ENCODE results near the gene ASB10.

Gene ASB10

DNA sequence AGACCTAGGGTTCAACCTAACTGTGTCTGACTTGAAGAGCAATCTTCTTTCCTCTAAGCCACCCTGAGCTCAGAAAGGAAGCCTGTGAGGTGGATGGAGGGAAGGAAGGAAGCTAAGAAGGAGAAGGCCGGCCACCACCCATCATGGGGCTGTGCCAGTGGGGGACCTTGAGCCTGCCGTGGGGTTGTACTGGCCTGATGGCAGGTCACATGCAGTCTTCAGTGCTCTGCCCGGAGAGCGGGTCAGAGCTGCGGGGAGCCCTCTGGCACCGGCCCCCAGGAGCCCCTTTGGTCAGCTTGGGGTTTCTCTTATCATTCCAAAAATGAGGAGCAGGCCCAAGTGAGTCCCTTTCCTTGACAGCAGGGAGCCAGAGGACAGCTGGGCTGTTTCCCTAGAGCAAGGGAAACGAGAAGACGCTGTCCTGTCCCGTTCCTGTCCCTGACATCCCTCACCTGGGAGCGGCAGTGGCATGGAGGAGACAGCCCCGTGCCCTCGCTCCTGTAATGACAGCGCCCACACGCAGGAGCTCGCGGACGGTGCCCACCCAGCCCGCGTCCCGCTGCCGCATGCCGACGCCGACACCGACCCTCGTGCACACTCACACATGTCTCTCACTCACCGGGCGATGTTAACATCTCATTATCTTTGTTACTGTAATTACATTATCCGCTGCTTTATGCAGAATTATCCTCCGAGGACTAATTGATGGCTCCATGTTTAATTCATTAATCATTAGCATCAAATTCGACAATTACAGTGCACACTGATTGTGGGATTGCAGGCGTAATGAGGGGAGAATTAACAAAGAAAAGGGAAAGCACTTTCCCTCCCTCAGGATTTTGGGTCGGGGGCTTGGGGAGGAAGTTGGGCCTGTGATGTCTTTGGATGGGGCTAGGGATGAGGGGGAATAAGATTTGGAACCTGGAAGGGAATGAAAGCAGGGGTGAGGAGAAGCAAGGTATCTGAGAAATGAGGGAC, 50.9 kb downstream of the ASB10 start:
- no peak for DNase-seq (ENCODE audit: low spot score)

DNA sequence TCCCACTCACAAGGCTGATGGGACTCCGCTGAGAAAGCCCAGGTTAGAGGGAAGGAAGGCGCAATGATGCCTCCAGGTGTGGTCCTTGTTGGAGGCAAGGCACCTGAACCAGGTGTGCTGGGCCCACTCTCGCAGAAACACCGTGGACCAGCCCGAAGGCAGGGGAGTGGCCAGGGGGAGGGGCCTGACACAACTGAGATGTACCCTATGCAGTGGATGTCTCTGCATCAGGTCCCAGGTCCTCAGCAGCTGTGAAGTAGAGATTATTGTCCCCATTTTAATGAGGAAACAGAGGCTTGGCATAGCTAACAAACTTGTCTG, 51.6 kb downstream of the ASB10 start:
- DNase-seq (ENCODE audit: low spot score): no peak

DNA sequence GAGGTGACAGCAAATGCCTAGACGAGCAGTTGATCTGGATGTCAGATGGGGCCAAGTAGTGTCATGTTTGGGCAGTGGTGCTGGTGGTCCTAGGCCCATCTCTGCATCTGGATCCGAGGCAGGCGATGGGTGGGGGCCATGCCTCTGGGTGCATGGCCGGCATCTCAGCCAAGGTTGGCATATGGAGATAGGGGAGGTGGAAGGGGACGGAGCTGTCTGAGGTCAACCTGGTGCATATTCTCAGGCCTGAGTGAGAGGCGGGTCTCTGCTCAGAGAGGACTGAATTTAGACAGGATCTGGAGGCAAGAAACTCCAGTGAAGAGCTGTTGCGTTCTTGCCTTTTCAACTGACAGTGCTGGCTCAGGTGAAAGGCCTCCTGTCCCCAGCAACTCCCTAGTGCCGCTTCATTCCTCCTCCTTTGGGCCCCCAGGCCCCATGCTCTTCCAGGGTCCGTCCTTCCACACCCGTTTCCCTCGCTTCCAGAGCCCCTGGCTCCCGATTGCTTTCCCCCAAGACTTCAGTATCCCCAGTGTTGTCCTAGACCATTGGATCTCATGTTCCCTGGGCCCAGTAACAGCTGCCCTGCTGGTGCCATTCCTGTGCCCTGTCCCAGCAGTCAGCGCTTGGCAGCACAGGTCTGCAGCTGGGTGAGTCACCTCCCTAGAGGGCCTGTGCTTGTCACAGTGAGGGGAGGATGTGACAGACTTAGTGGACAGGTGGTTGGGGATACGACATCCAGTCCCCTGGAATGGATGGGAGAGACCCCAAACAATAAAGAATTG, 52.1 kb downstream of the ASB10 start:
- DNase-seq (ENCODE audit: low spot score): no peak

DNA sequence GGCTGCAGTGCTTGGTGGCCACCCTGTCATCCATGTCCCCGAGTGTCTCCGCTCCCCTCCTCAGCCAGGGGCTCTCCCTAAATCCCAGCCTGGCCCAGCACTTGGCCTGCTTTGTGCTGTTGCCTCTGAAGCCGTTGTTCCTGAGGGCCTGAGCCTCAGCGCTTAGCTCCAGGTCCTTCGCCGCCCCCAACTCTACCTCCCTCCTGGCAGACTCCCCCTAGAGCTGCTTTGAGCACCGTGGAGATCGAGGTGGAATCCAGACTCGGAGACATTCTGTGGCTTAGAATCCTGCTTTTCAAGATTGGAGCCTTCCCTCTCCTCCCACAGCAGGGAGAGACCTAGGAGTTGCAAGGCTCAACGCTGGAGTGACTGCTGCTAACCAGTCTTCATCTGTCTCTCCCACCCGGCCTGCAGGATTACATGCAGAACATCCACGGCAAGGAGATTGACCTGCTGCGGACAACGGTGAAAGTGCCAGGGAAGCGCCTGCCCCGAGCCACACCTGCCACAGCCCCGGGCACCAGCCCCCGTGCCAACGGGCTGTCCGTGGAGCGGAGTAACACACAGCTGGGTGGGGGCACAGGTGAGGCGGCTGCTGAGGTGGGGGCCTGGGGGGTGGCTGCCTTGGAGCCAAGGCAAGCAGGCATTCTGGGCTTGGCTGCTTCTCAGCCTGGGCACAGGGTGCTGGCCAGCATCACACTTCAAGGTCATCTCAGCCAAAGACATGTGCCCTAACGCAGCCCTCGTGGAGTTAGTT, 52.9 kb downstream of the ASB10 start:
- no peak for DNase-seq (ENCODE audit: low spot score)

DNA sequence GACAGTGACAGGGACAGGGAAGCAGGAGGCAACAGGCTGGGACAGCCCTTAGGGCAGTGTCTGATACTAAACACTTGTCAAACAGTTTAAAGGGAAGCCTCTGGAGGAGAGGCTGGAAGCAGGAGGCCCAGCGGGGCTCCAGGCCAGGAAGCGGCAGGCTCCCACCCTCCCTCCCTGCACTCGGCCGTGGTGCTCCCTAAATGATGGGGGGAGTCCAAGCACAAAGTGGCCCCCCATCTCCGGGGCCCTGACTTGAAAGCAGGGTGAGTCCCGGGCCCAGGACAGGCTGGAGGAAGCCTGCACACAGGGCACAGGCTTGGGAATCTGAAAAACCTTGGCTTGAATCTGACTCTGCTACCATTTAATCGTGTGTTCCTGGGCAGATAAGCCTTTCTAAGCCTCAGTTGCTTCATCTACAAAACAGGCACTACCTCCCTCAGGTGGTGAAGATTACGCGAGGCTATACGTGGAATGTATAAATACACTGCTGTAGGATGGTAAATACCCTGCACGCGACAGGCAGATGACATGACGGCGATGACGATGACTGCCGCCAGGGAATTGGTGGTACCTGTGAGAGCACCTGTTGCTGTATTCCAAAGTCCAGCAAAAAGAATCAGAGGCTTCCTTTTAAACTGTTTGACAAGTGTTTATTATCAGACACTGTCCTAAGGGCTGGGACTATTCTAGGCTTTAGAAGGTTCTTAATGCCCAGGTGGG, 53.6 kb downstream of the ASB10 start:
- DNase-seq (ENCODE audit: low spot score): no peak

DNA sequence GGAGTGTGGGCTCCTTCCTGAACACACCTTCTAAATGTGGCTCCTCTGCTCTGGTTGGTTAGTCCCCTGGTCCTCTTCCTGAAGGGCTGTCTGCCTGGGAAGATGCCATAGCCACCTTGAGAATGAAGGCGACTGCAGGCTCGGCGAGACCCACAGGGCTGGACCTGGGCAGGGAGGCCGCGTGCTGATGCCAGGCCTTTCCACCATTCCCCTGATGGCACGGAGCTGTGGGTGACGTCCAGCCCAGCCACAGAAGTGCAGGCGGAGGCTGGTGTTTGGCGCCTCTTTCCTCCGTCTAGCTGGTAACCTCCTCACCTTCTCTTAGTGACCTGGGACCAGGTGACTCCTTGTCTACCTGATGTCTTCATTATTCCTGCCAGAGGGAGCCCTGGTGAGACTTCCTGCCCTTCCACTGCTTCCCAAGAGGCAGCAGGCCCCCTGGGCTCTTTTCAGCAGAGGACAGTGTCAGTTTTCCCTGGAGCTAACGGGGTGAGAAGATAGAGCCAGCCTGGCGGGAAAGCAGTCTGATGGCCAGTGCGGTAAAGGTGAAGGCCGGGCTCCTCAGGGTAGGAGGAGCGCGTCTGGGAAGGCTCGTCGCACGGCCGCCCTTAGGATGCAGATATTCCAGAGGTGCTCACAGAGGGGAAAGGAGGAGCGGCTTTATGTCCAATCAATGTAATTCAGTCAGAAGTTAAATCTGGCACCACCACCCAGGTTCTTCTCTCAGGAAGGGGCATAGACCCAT, 54.4 kb downstream of the ASB10 start:
- DNase-seq (ENCODE audit: low spot score): no peak

DNA sequence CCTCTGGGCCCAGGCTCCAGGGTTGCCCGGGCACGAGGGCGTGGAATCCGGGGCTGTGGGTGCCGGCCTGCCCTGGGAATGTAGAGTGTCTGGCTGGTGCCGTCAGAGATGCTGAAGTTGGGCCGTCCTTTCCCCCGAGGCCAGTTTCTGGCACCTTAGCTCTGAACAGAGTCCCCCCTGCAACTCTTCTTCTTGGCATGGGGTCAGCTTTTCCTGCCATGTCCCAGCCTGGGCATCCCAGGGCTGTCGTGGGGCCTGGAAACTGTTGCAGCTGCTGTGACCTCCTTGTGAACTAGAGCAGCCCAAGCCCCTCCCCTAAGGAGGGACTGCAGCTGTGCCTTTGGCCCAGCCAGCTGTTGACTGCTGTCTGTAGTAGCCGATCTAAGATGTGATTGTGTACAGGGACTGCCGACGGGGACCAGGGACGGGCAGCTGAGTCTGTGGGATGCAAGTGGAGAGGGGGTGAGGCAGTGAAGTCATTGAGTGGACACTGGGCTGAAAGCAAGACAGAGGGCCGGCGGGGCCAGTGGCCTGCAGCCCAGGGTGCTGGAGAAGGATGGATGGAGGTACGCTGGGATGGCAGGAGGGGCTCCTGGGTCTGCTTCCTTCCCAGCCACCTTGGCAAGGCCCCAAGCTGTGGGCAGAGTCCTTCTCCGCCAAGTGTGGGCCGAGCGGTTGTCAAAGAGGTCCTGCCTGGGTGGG, 55.3 kb downstream of the ASB10 start:
- DNase-seq (ENCODE audit: low spot score): no peak

DNA sequence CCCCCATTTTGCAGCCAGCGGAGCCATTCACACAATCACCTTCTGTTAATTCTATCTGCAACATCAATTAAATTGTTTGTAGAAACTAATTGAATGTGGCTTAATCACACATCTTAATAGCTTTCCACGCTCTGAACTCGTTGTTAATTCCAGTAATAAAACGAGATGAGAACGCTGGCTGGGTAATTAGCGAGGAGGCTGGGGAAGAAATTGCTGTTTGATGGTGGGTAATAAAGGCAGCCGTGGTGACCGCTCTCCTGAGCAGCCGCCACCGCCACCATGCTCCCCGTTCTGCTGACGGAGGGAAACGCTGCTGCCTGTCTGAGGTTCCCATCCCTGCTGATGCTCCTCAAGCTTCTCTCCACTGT, 55.8 kb downstream of the ASB10 start:
- DNase-seq (ENCODE audit: low spot score): no peak

DNA sequence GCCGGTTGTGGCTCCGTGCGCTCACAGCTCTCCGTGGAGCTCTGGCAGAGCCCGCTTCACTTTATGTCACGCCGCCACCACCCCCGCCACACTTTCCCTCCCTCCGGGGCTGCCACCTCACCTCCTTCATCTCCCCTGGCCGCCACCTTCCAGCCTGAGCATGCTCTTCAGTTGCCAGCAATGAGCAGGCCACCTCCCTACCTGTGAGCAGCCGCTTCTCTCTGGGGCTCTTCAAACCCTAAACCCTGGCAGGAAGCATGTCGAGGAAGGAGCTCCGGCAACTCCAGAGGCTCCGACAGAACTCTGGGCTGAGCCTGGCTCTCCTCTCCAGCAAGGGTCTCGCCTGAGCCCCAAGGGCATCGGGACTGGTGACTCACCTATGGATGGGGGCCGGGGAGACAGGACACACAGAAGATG, 56.3 kb downstream of the ASB10 start:
- DNase-seq (ENCODE audit: low spot score): no peak

DNA sequence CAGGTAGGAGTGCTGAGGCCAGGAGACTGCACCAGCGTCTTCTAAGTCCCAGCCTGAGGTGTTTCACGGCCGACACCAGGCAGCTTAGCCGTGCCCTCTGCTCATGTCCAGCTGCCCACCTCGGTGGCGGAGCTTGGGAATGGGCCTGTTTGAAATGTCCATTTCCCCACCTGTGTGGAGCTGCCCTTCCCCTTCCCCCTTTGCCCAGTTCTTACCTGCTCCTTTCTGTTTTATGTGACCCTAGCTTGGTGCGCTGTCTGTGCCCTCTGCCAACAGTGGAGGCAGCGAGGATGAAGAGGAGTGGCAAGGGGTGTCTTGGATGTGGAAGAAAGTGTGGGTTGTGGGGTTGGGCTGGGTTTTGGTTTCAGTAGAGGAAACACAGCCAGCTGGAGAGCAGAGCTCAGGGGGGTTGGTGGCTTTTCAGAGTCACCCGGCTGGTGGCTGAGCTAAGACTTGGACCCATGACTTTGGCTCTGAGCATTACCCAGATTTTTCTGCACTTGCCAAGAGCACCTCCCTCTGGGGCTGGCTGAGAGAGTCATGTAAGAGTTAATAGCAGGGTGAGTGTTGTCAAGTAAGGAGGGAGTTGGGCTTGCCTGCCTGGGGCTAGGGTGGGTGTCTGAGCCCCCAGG, 57.0 kb downstream of the ASB10 start:
- DNase-seq (ENCODE audit: low spot score): no peak

DNA sequence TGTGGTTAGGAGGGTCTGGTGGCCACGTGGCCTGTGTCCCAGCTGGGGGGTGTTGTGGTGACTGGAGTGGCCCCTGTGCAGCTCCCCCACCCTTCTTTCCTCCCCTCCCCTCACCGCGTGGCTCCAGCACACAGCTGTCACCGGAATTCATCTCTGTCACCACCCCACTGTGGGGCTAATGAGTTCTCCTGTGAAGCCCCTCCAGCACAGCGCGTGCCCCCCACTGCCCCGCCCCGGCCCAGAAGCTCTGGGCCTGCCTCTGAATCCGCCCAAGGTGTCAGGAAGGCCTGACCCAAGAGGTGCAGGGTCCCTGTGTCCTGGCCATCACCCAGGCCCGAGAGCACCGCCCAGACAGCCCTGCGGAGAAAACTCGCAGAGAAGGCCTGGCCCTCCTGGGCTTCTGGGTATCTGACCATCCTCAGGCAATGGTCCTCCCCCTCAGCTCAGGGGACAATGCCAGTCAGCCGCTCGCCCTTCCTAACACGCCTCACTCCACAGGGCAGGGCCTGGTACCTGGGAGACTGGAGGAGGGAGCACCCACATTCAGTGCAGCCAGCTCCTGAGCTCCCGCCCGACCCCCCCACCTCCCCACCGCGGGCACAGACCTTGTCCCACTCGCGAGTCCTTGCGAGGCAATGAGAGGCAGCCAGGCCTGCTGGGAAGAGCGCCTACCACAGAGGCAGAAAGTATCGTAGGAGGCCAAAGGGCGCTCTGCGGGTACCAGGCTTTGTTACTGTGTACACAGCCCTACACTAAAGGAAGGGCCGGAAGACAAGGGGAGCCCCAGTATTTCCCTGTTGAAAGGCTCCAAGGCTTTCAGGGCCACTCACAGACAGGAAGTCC, 57.7 kb downstream of the ASB10 start:
- no peak for DNase-seq (ENCODE audit: low spot score)

DNA sequence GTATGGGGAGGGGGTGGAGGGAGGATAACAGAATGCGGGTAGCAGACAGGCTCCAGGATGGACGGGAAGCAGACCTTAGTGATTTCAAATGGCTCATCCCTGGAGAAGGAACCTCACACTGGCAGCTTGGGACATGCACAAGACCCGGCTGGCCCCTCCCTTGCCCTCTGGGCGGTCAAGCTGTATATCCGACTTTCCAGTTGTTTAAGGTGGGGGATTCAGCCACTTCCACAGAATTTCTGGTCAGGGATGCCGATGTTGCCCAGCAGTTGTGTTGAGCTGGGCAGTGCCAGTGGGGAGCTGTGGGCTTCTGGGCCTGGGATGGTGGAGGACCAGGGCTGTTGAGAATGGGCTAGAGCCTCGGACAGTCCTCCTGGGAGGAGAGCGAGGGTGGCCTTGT, 58.3 kb downstream of the ASB10 start:
- no peak for DNase-seq (ENCODE audit: low spot score)

DNA sequence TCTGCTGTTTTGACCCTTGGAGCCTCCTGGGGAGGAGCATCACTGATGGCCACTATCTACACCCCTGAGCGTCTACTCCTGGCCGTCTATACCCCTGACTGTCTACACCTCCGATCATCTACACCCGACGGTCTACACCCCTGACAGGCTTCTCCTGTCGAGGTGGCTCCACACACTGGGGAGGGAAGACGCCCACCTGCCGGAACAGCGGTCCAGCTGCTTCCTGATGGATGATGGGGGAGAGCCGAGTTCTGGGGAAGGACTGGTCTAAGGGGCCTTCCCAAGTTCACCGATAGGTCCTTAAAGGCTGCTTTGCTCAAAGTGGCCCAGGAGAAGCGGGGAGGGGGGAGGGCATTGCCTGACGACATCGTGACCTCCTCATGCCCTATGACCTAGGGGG, 58.9 kb downstream of the ASB10 start:
- no peak for DNase-seq (ENCODE audit: low spot score)

DNA sequence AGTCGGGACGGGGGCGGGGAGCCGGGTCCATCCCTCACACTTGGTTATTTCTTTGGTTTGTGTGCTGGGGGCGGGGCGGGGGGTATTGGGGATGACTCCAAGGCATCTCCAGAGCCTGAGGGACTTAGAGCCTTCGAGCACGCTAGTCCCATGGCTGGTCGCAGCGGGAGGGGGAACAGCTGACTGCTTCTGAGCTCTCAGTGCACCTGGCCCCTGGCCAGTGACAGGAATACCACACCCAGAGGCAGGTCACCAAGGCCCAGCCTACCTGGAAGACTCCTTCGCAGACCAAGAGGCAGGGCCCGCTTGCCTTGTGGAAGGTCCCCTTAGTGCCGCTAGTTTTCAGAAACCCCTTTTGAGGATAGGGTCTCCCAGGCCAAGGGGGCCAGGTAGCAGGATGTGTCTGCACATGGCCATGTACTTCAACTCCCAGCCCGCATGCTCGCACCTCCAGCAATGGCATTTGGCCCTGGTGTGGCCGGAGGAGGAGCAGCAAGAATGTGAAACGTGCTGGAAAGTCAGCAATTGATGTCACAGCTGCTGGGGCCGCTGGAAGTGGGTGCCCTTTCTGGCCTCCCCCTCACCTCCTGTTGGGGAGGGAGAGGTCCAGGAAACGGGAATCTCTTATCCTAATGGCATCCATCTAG, 60.4 kb downstream of the ASB10 start:
- DNase-seq (ENCODE audit: low spot score): no peak

DNA sequence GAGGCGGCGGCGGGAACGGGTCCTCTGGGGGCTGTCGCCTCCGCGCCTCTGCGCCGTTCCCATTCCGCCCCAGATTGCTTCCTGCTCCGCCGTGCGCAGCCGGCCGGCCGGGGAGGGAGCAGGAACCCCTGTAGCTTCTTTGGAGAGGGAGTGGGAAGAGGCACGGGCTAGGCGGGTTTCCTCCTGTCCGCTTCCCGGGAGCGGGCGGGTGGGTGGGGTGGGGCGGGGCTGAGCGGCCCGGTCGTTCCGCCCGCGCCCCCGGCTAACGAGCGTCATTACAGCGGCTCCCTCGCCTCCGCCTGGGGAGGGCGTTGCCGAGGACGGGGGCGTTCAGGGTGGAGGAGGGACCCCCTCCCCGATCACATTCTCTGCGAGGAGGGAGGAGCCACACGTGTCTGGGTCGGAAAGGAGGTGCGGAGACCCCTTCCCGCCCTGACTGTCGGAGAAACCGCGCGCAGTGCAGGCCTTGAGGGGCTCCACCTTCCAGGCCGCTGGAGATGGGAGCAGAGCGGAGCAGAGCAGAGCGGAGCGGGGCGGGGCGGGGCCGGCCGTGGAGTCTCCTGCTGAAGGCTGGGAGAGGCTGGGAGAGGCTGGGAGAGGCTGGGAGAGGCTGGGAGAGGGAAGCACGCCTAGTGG, 61.1 kb downstream of the ASB10 start:
- DNase-seq (ENCODE audit: low spot score): no peak
